HepG2 (cell line): ENCODE measurements around the gene PRR36. TPM values are rescaled to one million over a fixed set of nuclear protein-coding genes. Genes with fewer than 3 reads are reported as not detected.

Experiments
- ARNTL ChIP-seq: sonication (generic); formaldehyde crosslinking; IDR thresholded peaks from 2 replicates; pipeline ENCODE4 v1.4.0; 2020; ENCODE audit warnings: mild to moderate bottlenecking, missing genetic modification reagents
- EEA1 ChIP-seq: sonication (generic); formaldehyde crosslinking; IDR thresholded peaks from 2 replicates; pipeline ENCODE4 v1.5.1; 2020; ENCODE audit warnings: mild to moderate bottlenecking, missing genetic modification reagents, borderline replicate concordance
- GTF3A ChIP-seq: sonication (generic); formaldehyde crosslinking; conservative IDR thresholded peaks from 2 replicates; pipeline ENCODE4 v1.4.0; 2020; ENCODE audit warnings: mild to moderate bottlenecking, missing genetic modification reagents
- HMG20B ChIP-seq: conservative IDR thresholded peaks from 2 replicates; pipeline ENCODE4 v1.6.1; 2016; ENCODE audit warnings: missing genetic modification reagents, missing compliant biosample characterization
- NCOA2 ChIP-seq: sonication (generic); formaldehyde crosslinking; IDR thresholded peaks from 2 replicates; pipeline ENCODE4 v1.8.0; 2022; ENCODE audit warnings: inconsistent platforms
- NFATC3 ChIP-seq: sonication (generic); formaldehyde crosslinking; IDR thresholded peaks from 2 replicates; pipeline ENCODE4 v1.5.1; 2020; ENCODE audit warnings: mild to moderate bottlenecking, missing genetic modification reagents
- TEAD2 ChIP-seq: sonication (generic); formaldehyde crosslinking; IDR thresholded peaks from 2 replicates; pipeline ENCODE4 v1.9.0; 2021; ENCODE audit warnings: missing genetic modification reagents
- TRIM24 ChIP-seq: sonication (generic); formaldehyde crosslinking; IDR thresholded peaks from 2 replicates; pipeline ENCODE4 v1.8.0; 2022; ENCODE audit warnings: mild to moderate bottlenecking, missing genetic modification reagents
- ZBTB20 ChIP-seq: sonication (generic); formaldehyde crosslinking; IDR thresholded peaks from 2 replicates; pipeline ENCODE4 v1.8.1; 2023; ENCODE audit warnings: missing genetic modification reagents, low read depth, mild to moderate bottlenecking, borderline replicate concordance
- ZMYM3 ChIP-seq: sonication (generic); formaldehyde crosslinking; IDR thresholded peaks from 2 replicates; pipeline ENCODE4 v1.5.1; 2020; ENCODE audit warnings: mild to moderate bottlenecking, missing genetic modification reagents
- ZNF460 ChIP-seq: sonication (generic); formaldehyde crosslinking; IDR thresholded peaks from 2 replicates; pipeline ENCODE4 v1.5.1; 2020; ENCODE audit warnings: missing genetic modification reagents, mild to moderate bottlenecking, borderline replicate concordance
- polyA plus RNA-seq, 8 experiments: library from polyadenylated mRNA; depleted of rRNA in 3 of 8; stranded (reverse) in 7 of 8; unstranded in 1 of 8; fragments of >200 nt; fragmentation: Illumina TruSeq in 4 of 8; extraction: Trizol in 4 of 8; gene quantifications; 2 replicates each; pipeline versions ENCODE4 v1.2.1 to v1.2.3, GENCODE V29; 2011 to 2016; ENCODE audit warnings: low read depth in 4 of 8, missing spikeins in 1 of 8, mixed read lengths in 1 of 8; ENCODE audit not compliant: insufficient read depth in 1 of 8
- total RNA-seq, 5 experiments: library from RNA; depleted of rRNA; stranded (reverse); fragments of >200 nt; fragmentation: Illumina TruSeq; extraction: Trizol; gene quantifications; 2 replicates each; pipeline ENCODE4 v1.2.3, GENCODE V29; 2016; ENCODE audit warnings: low read depth in 1 of 5
- TF ChIP-seq, protein P1 (sequence below): conservative IDR thresholded peaks from 2 replicates; pipeline ENCODE4 v1.6.1; 2018; ENCODE audit warnings: missing genetic modification reagents
- TF ChIP-seq, protein P2 (sequence below): sonication (generic); formaldehyde crosslinking; IDR thresholded peaks from 2 replicates; pipeline ENCODE4 v1.4.0; 2020; ENCODE audit warnings: missing genetic modification reagents, borderline replicate concordance
- TF ChIP-seq, protein P3 (sequence below): sonication (generic); formaldehyde crosslinking; IDR thresholded peaks from 2 replicates; pipeline ENCODE4 v1.4.0; 2020; ENCODE audit warnings: missing genetic modification reagents, borderline replicate concordance
- TF ChIP-seq, protein P4 (sequence below): IDR thresholded peaks from 2 replicates; pipeline ENCODE4 v1.6.1; 2016; ENCODE audit warnings: missing compliant biosample characterization, missing genetic modification reagents, borderline replicate concordance
- TF ChIP-seq, protein P5 (sequence below): sonication (generic); formaldehyde crosslinking; IDR thresholded peaks from 2 replicates; pipeline ENCODE4 v1.8.1; 2023; ENCODE audit warnings: missing genetic modification reagents, inconsistent platforms, borderline replicate concordance

The PRR36 gene
- total and polyA plus RNA-seq, 2 of the 13 experiments (the other 11 are each of a cell fraction or from before 2014, with no cell fraction given), result 0.07 to 0.17 TPM

DNA sequence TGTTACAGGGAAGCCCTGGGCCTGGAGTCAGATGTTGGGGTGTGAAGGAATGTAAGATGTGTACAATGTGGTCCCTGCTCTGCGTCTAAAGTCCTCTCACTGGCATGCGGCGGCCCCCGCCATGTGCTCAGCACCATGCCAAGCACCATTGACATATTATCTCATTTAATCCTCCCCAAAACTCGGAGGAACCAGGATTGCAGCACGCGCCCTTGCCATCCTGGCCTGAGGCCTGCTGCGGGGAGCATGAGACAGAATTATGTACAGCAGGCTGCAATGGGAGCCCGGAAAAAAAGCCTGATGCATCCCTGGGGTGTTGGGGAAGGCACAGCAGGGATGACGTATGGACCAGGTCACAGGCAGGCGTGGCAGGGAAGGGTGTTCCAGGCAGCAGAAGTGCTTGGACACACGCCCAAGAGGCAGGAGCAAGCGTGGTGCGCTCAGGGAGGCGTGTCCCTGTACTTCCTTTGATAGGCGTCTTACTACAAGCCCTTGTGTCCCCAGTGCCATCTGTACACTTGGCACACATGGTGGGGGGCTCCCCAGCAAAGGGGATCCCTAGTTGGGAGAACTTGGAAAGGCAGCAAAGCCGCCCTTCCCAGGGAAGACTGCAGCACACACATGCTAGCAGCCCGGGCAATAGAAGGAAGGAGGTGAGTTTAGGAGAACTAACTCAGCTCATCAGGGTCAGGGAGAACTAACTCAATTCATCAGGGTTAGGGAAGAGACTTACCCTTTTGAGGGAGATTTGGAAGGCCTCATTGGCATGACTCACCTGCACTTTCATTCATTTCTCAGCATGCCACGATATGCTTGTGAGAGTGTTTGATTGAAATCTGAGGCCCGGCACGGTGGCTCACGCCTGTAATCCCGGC lies 40.7 kb downstream of the PRR36 start (continued):
- TF ChIP-seq, protein P1, sequence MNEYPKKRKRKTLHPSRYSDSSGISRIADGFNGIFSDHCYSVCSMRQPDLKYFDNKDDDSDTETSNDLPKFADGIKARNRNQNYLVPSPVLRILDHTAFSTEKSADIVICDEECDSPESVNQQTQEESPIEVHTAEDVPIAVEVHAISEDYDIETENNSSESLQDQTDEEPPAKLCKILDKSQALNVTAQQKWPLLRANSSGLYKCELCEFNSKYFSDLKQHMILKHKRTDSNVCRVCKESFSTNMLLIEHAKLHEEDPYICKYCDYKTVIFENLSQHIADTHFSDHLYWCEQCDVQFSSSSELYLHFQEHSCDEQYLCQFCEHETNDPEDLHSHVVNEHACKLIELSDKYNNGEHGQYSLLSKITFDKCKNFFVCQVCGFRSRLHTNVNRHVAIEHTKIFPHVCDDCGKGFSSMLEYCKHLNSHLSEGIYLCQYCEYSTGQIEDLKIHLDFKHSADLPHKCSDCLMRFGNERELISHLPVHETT (CRISPR knock-in tag), result no peak
- TF ChIP-seq ZMYM3 (CRISPR knock-in tag) (peak; percentile 73), ARNTL (peak; percentile 57; the same call in 1 of the 2 replicates), ZNF460 (CRISPR knock-in tag) (no peak), EEA1 (CRISPR knock-in tag) (no peak), ZBTB20 (CRISPR knock-in tag) (no peak), GTF3A (CRISPR knock-in tag) (no peak), NFATC3 (CRISPR knock-in tag) (no peak), NCOA2 (CRISPR knock-in tag) (peak; percentile 23; the same call in 1 of the 2 replicates), TRIM24 (CRISPR knock-in tag) (no peak), HMG20B (CRISPR knock-in tag) (no peak), TEAD2 (CRISPR knock-in tag) (no peak)
- TF ChIP-seq, protein P2, sequence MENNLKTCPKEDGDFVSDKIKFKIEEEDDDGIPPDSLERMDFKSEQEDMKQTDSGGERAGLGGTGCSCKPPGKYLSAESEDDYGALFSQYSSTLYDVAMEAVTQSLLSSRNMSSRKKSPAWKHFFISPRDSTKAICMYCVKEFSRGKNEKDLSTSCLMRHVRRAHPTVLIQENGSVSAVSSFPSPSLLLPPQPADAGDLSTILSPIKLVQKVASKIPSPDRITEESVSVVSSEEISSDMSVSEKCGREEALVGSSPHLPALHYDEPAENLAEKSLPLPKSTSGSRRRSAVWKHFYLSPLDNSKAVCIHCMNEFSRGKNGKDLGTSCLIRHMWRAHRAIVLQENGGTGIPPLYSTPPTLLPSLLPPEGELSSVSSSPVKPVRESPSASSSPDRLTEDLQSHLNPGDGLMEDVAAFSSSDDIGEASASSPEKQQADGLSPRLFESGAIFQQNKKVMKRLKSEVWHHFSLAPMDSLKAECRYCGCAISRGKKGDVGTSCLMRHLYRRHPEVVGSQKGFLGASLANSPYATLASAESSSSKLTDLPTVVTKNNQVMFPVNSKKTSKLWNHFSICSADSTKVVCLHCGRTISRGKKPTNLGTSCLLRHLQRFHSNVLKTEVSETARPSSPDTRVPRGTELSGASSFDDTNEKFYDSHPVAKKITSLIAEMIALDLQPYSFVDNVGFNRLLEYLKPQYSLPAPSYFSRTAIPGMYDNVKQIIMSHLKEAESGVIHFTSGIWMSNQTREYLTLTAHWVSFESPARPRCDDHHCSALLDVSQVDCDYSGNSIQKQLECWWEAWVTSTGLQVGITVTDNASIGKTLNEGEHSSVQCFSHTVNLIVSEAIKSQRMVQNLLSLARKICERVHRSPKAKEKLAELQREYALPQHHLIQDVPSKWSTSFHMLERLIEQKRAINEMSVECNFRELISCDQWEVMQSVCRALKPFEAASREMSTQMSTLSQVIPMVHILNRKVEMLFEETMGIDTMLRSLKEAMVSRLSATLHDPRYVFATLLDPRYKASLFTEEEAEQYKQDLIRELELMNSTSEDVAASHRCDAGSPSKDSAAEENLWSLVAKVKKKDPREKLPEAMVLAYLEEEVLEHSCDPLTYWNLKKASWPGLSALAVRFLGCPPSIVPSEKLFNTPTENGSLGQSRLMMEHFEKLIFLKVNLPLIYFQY, result no peak
- TF ChIP-seq, protein P3, sequence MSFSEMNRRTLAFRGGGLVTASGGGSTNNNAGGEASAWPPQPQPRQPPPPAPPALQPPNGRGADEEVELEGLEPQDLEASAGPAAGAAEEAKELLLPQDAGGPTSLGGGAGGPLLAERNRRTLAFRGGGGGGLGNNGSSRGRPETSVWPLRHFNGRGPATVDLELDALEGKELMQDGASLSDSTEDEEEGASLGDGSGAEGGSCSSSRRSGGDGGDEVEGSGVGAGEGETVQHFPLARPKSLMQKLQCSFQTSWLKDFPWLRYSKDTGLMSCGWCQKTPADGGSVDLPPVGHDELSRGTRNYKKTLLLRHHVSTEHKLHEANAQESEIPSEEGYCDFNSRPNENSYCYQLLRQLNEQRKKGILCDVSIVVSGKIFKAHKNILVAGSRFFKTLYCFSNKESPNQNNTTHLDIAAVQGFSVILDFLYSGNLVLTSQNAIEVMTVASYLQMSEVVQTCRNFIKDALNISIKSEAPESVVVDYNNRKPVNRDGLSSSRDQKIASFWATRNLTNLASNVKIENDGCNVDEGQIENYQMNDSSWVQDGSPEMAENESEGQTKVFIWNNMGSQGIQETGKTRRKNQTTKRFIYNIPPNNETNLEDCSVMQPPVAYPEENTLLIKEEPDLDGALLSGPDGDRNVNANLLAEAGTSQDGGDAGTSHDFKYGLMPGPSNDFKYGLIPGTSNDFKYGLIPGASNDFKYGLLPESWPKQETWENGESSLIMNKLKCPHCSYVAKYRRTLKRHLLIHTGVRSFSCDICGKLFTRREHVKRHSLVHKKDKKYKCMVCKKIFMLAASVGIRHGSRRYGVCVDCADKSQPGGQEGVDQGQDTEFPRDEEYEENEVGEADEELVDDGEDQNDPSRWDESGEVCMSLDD (CRISPR knock-in tag), result no peak
- TF ChIP-seq, protein P4, sequence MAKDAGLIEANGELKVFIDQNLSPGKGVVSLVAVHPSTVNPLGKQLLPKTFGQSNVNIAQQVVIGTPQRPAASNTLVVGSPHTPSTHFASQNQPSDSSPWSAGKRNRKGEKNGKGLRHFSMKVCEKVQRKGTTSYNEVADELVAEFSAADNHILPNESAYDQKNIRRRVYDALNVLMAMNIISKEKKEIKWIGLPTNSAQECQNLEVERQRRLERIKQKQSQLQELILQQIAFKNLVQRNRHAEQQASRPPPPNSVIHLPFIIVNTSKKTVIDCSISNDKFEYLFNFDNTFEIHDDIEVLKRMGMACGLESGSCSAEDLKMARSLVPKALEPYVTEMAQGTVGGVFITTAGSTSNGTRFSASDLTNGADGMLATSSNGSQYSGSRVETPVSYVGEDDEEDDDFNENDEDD (CRISPR knock-in tag), result peak; percentile 60; the same call in 1 of the 2 replicates
- TF ChIP-seq, protein P5, sequence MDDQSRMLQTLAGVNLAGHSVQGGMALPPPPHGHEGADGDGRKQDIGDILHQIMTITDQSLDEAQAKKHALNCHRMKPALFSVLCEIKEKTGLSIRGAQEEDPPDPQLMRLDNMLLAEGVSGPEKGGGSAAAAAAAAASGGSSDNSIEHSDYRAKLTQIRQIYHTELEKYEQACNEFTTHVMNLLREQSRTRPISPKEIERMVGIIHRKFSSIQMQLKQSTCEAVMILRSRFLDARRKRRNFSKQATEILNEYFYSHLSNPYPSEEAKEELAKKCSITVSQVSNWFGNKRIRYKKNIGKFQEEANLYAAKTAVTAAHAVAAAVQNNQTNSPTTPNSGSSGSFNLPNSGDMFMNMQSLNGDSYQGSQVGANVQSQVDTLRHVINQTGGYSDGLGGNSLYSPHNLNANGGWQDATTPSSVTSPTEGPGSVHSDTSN (CRISPR knock-in tag), result no peak
